Calu3 (cell line): ENCODE measurements around the gene IGFBP7. TPM values are rescaled to one million over a fixed set of nuclear protein-coding genes. Genes with fewer than 3 reads are reported as not detected.

Experiments
- BruUV-seq: library from RNA; stranded (reverse); fragments of 400-500 nt; replicated peaks from 2 replicates; lab custom pipeline; 2021; lab: Mats Ljungman, UMichigan
- CTCF ChIA-PET: fragments of 300-600 bp; sonication (Branson Sonifier 250); formaldehyde crosslinking; loops from one replicate; lab custom pipeline; 2022; ENCODE audit warnings: antibody characterized with exemption; lab: Charles Lee
- DNase-seq: peaks from one replicate; pipeline ENCODE4 v3.0.0; 2022
- H3K27ac Mint-ChIP-seq: one replicate; pipeline ENCODE4 v1.8.0; 2022; ENCODE audit warnings: mixed read lengths; ENCODE audit not compliant: unreplicated experiment
- H3K27me3 Mint-ChIP-seq: one replicate; pipeline ENCODE4 v1.8.0; 2022; ENCODE audit warnings: mixed read lengths; ENCODE audit not compliant: unreplicated experiment
- H3K36me3 Mint-ChIP-seq: one replicate; pipeline ENCODE4 v1.8.0; 2022; ENCODE audit warnings: mild to moderate bottlenecking, moderate library complexity, mixed read lengths; ENCODE audit not compliant: insufficient read depth, unreplicated experiment
- H3K4me1 Mint-ChIP-seq: one replicate; pipeline ENCODE4 v1.8.0; 2022; ENCODE audit warnings: mild to moderate bottlenecking, low read depth, mixed read lengths; ENCODE audit not compliant: unreplicated experiment
- H3K4me3 Mint-ChIP-seq: one replicate; pipeline ENCODE4 v1.8.0; 2022; ENCODE audit warnings: mild to moderate bottlenecking, low read depth, moderate library complexity, mixed read lengths; ENCODE audit not compliant: unreplicated experiment
- H3K9me3 Mint-ChIP-seq: one replicate; pipeline ENCODE4 v1.8.0; 2022; ENCODE audit warnings: low read depth, mixed read lengths; ENCODE audit not compliant: unreplicated experiment
- intact Hi-C: fragments of 100-400 bp; cut with micrococcal nuclease; formaldehyde crosslinking; loops from one replicate; pipeline ENCODE4 v1.10.0; 2022; ENCODE audit not compliant: unreplicated experiment
- total RNA-seq: library from RNA; stranded (reverse); gene quantifications from 2 replicates; pipeline ENCODE4 v1.2.3, GENCODE V29; 2022
- TF ChIP-seq, protein P1 (sequence below): fragments of 200-600 bp; IDR thresholded peaks from one replicate; pipeline ENCODE4 v1.8.0; 2022; ENCODE audit warnings: antibody characterized with exemption; ENCODE audit not compliant: unreplicated experiment

Gene IGFBP7
- total RNA-seq, 1 experiment from 2014 or later, result 20.6 TPM

DNA sequence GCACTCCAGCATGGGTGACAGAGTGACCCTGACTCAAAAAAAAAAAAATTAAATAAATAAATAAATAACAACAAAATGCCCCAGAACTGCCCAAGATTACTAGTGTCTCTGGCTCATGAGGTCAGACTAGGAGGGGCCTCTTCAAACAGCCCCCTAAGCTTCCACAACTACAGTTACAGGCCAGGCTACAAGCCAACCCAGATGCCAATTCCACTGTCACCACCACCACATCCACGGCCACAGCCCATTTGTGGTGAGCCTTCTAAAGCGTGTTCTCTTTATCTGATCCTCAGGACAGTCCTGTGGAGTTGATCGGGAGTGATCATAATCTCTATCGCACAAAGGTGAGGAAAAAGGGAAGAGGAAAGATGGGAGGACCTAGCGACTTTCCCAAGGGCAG lies 36.6 kb downstream of the IGFBP7 start:
- intact Hi-C loops, result no loop called here
- no TSS peak for BruUV-seq
- no peak for DNase-seq
- no peaks in the 10 kb centered on the region for H3K9me3 Mint-ChIP-seq
- H3K27ac Mint-ChIP-seq, result no peak overlapping the region
- CTCF ChIA-PET, result no interaction called here
- peaks cover 7% of the 10 kb centered on the region for H3K36me3 Mint-ChIP-seq
- peaks cover 22% of the 10 kb centered on the region for H3K4me1 Mint-ChIP-seq
- H3K27me3 Mint-ChIP-seq, result no peaks in the 10 kb centered on the region
- TF ChIP-seq, protein P1, sequence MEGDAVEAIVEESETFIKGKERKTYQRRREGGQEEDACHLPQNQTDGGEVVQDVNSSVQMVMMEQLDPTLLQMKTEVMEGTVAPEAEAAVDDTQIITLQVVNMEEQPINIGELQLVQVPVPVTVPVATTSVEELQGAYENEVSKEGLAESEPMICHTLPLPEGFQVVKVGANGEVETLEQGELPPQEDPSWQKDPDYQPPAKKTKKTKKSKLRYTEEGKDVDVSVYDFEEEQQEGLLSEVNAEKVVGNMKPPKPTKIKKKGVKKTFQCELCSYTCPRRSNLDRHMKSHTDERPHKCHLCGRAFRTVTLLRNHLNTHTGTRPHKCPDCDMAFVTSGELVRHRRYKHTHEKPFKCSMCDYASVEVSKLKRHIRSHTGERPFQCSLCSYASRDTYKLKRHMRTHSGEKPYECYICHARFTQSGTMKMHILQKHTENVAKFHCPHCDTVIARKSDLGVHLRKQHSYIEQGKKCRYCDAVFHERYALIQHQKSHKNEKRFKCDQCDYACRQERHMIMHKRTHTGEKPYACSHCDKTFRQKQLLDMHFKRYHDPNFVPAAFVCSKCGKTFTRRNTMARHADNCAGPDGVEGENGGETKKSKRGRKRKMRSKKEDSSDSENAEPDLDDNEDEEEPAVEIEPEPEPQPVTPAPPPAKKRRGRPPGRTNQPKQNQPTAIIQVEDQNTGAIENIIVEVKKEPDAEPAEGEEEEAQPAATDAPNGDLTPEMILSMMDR, result no peak
- H3K4me3 Mint-ChIP-seq, result no peak overlapping the region

DNA sequence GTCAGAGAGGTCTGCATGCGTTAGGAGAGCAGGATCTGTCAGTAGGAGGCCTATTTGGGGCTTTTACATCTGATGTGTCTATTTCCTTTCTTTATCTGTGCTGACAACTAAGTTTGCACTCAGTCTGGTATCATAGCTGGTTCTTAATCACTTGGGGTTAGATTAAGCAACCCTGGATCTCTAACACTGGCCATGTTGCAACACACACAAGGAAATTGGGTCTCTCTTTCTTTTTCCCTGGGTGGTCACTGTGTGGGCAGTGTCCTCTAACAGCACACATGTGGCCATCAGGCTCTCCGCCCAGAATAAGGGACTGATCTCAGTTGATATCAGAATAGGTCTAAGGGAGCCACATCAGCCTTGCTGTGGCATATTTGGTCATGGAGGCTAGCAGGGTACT lies 38.9 kb downstream of the IGFBP7 start:
- TF ChIP-seq, protein P1, result no peak
- CTCF ChIA-PET, result no interaction called here
- Mint-ChIP-seq H3K36me3 (no peaks in the 10 kb centered on the region), H3K9me3 (no peaks in the 10 kb centered on the region), H3K4me1 (peaks cover 17% of the 10 kb centered on the region), H3K4me3 (no peak overlapping the region), H3K27ac (no peak overlapping the region), H3K27me3 (no peaks in the 10 kb centered on the region)
- intact Hi-C loops, result no loop called here
- BruUV-seq, result no TSS peak
- no peak for DNase-seq

DNA sequence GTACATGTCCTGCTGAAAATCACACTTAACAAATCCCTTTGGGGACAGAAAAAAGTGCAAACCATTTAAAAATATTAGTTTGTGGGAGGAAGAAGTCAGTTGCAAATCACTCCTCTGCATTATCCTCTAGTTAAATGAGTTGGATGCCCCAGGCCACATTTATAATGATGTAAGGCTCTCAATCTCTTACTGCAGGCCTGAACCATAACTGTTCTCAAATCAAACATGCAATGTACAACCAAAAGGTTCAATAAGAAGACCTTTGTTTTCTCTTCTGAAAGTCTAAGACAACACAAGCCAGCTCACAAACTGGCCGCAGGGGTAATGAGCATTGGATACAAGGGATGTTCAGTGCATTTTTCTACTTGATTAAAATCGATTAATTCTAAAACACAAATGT lies 39.7 kb downstream of the IGFBP7 start:
- DNase-seq, result no peak
- peaks cover 14% of the 10 kb centered on the region for H3K4me1 Mint-ChIP-seq
- no peaks in the 10 kb centered on the region for H3K36me3 Mint-ChIP-seq
- CTCF ChIA-PET, result no interaction called here
- no peaks in the 10 kb centered on the region for H3K9me3 Mint-ChIP-seq
- H3K27ac Mint-ChIP-seq, result no peak overlapping the region
- no peak overlapping the region for H3K4me3 Mint-ChIP-seq
- intact Hi-C loops, result no loop called here
- no TSS peak for BruUV-seq
- no peaks in the 10 kb centered on the region for H3K27me3 Mint-ChIP-seq
- TF ChIP-seq, protein P1, result no peak

DNA sequence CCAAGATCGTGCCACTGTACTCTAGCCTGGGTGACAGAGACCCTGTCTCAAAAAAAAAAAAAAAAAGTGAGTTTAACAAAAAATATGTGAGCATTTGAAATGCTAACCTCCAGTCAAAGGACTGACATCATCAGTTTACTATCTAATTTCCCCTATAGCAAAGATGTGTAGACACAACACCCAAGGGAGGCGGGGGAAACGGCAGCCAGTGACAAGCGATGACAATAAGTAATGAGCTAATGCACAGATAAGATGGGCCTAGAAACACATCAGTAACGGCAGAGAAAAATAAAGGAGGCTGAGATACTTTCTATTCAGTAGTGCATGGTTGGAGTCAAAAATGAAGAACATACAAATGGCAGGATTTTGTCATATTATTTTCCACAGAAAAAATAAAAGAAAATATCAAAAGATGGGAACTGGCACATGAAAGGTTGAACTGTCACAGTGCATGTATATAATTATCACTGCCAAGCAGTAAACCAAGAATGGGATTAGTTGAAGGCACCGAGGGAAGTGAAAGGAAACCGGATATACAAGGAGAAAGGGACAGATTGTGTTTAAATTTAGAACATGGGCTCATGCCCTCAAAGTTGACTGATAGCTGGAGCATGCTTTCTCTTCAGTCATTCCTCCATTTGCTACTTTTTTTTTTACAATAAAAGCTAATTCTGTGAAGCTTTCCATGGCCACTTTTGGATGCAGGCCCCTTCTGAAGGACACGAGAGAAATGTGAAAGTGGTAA lies 41.8 kb downstream of the IGFBP7 start:
- no peak for DNase-seq
- TF ChIP-seq, protein P1, result no peak
- no peaks in the 10 kb centered on the region for H3K4me1 Mint-ChIP-seq
- H3K4me3 Mint-ChIP-seq, result no peak overlapping the region
- no TSS peak for BruUV-seq
- no peaks in the 10 kb centered on the region for H3K36me3 Mint-ChIP-seq
- no peak overlapping the region for H3K27ac Mint-ChIP-seq
- CTCF ChIA-PET, result interaction anchor here (0.7 kb wide), 1 partner anchor 23 kb away, joined by 4 read pairs; no protein-coding TSS in a partner anchor
- H3K27me3 Mint-ChIP-seq, result no peaks in the 10 kb centered on the region
- intact Hi-C loops, result no loop called here
- no peaks in the 10 kb centered on the region for H3K9me3 Mint-ChIP-seq
